ENCODE data around the gene RHOXF2B. TPM values are rescaled to one million over a fixed set of nuclear protein-coding genes. Genes with fewer than 3 reads are reported as not detected.

RHOXF2B gene
- total RNA-seq, 1 experiment from 2014 or later: not detected

GRCh38 chrX:120022763-120023162, 54.7 kb downstream of the RHOXF2B start:
- Histone ChIP-seq H3K4me1 (ENCODE audit: insufficient read depth, low read length) (no peaks in the 10 kb centered on the region), H3K9me3 (ENCODE audit: low read length) (no peaks in the 10 kb centered on the region), H3K4me3 (ENCODE audit: low read length) (no peak overlapping the region), H2AFZ (ENCODE audit: low read length) (no peak overlapping the region), H3F3A (ENCODE audit: low read length, unreplicated experiment) (no peaks in the 10 kb centered on the region), H3K4me2 (ENCODE audit: low read length) (no peak overlapping the region), H3K79me2 (ENCODE audit: low read length) (no peaks in the 10 kb centered on the region), H3K27me3 (ENCODE audit: low read length) (peaks cover 20% of the 10 kb centered on the region), H3K36me3 (ENCODE audit: low read depth, low read length) (no peaks in the 10 kb centered on the region), H4K20me1 (ENCODE audit: low read length) (no peaks in the 10 kb centered on the region), H3K9me2 (replicated peaks; ENCODE audit: low read length) (no peaks in the 10 kb centered on the region), H3K27ac (ENCODE audit: low read length) (no peak overlapping the region), H3K9ac (ENCODE audit: low read length) (no peak overlapping the region)
- ATAC-seq (no peak), DNase-seq (no peak)
- no TSS peak for BruUV-seq (replicated peaks)
- intact Hi-C loops (cut with micrococcal nuclease): no loop called here
- ChIA-PET POLR2A (ENCODE audit: unreplicated experiment) (no interaction called here), CTCF (no interaction called here)
- no peak for TF ChIP-seq CTCF (conservative IDR thresholded peaks at IDR 0.05; ENCODE audit: low read depth, low read length)
- no peak for TF ChIP-seq EZH2phosphoT487 (IDR thresholded peaks at IDR 0.05; ENCODE audit: borderline replicate concordance, low read length)
- no peak for TF ChIP-seq EZH2 (IDR thresholded peaks at IDR 0.05; ENCODE audit: low read length, unreplicated experiment)

Other genes with a start within 250 kb of the RHOXF2B start
- gene UPF3B, start 224.7 kb downstream of the RHOXF2B start, total RNA-seq (2014; rRNA removed): 4.7 and 8.1 TPM in 2 replicates
- 13.8 and 18.6 TPM in 2 replicates for gene RNF113A, start 206.0 kb downstream of the RHOXF2B start, total RNA-seq (2014; rRNA removed)
- gene NDUFA1, start 205.9 kb downstream of the RHOXF2B start, total RNA-seq (2014; rRNA removed): 122 and 167 TPM in 2 replicates
- gene AKAP14, start 181.8 kb downstream of the RHOXF2B start, total RNA-seq (2014; rRNA removed): not detected in 2 replicates
- gene NKAP, start 133.9 kb downstream of the RHOXF2B start, total RNA-seq (2014; rRNA removed): 5.2 and 5.6 TPM in 2 replicates
- not detected in 2 replicates for gene RHOXF1, start 38.2 kb upstream of the RHOXF2B start, total RNA-seq (2014; rRNA removed)
- not detected in 2 replicates for gene RHOXF2, start 80.9 kb upstream of the RHOXF2B start, total RNA-seq (2014; rRNA removed)
- gene ZBTB33, start 173.1 kb upstream of the RHOXF2B start, total RNA-seq (2014; rRNA removed): 12.1 and 14.3 TPM in 2 replicates
- not detected in 2 replicates for gene TMEM255A, start 233.8 kb upstream of the RHOXF2B start, total RNA-seq (2014; rRNA removed)